GM21825 (cell line): ENCODE data around the gene ITGA2B.
"Not testable (repeated sequence)": the region's sequence is repeated elsewhere in the genome, so short reads cannot be mapped to it uniquely, and the experiment has no call there.

Source experiments
- ATAC-seq: cut with Tn5 transposase; IDR thresholded peaks from one replicate; pipeline ENCODE4 v1.9.1; 2021; ENCODE audit warnings: mild to moderate bottlenecking, moderate library complexity; ENCODE audit not compliant: unreplicated experiment

The ITGA2B gene

DNA sequence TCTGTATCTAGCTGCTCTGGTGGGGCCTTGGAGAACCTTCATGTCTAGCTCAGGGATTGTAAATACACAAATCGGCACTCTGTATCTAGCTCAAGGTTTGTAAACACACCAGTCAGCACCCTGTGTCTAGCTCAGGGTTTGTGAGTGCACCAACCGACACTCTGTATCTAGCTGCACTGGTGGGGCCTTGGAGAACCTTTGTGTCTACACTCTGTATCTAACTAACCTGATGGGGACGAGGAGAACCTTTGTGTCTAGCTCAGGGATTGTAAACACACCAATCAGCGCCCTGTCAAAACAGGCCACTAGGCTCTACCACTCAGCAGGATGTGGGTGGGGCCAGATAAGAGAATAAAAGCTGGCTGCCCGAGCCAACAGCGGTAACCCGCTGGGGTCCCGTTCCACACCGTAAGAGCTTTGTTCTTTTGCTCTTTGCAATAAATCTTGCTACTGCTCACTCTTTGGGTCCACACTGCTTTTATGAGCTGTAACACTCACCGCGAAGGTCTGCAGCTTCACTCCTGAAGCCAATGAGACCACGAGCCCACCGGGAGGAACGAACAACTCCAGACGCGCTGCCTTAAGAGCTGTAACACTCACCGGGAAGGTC, 19.9 kb downstream of the ITGA2B start:
- ATAC-seq = not testable (repeated sequence)

DNA sequence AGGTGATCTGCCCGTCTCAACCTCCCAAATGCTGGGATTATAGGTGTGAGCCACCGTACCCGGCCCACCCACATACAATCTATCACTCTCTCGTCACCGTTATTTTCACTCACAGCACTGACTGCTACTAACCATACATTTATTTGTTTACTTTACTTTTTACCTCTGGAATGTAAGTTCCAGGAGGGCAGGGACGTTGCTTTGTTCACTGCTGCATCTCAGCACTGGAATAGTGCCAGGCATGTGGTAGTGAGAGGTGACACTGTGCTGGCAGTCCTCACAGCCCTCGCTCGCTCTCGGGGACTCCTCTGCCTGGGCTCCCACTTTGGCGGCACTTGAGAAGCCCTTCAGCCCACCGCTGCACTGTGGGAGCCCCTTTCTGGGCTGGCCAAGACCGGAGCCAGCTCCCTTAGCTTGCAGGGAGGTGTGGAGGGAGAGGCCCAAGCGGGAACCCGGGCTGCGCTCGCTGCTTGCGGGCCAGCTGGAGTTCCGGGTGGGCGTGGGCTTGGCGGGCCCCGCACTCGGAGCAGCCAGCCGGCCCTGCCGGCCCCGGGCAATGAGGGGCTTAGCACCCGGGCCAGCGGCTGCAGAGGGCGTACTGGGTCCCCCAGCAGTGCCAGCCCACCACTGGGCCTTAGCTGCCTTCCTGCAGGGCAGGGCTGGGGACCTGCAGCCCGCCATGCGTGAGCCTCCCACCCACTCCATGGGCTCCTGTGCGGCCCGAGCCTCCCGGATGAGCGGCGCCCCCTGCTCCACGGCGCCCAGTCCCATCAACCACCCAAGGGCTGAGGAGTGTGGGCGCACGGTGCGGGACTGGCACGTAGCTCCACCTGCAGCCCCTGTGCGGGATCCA, 20.8 kb downstream of the ITGA2B start:
- not testable (repeated sequence) for ATAC-seq

DNA sequence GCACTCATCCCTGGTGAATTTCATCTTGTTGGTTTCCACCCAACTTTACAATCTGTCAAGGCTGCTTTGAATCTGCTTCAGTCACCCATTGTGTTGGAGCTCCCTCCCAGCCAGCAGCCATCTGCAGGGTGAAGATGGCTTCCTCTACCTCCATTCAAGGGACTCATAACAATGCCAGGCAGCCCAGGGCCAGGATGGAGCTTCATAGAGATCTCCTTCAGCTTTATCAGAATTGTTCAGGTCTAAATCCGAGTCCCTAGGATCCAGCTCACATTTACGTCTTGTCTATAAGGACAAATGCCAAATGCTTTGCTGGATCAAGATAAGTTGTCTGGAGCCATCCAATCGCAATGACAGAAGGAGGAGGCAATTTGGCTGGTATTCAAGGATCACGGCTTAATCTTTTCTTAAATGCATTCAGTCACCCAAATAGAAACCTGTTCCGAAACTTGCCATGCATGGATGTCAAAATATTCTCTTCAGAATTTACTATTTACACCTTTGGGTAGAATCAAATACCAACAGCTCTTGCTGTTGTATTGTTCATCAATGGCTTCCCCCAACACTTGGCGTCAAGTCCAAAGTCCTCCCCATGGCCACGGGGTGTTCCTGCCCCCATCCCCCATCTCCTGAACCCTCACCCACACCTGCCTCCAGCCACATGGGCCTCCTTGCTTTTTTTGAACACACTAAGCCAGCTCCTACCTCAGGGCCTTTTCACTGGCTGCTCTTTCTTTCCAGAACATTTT, 22.0 kb downstream of the ITGA2B start:
- ATAC-seq = no peak

GRCh38 chr17:44365051-44365450, 24.4 kb downstream of the ITGA2B start:
- ATAC-seq = not testable (repeated sequence)

GRCh38 chr17:44363613-44364159, 25.8 kb downstream of the ITGA2B start, which contains the start of gene FAM171A2:
Gene FAM171A2 (minus strand): TSS chr17:44363853. CDS start chr17:44363714, 139 bp downstream.
- ATAC-seq = peak; percentile 54

- ATAC-seq = no peak
These were observed 26.4 kb downstream of the ITGA2B start for GRCh38 chr17:44362949-44363612.

- ATAC-seq = no peak
These were observed 26.9 kb downstream of the ITGA2B start for GRCh38 chr17:44362459-44362948.

DNA sequence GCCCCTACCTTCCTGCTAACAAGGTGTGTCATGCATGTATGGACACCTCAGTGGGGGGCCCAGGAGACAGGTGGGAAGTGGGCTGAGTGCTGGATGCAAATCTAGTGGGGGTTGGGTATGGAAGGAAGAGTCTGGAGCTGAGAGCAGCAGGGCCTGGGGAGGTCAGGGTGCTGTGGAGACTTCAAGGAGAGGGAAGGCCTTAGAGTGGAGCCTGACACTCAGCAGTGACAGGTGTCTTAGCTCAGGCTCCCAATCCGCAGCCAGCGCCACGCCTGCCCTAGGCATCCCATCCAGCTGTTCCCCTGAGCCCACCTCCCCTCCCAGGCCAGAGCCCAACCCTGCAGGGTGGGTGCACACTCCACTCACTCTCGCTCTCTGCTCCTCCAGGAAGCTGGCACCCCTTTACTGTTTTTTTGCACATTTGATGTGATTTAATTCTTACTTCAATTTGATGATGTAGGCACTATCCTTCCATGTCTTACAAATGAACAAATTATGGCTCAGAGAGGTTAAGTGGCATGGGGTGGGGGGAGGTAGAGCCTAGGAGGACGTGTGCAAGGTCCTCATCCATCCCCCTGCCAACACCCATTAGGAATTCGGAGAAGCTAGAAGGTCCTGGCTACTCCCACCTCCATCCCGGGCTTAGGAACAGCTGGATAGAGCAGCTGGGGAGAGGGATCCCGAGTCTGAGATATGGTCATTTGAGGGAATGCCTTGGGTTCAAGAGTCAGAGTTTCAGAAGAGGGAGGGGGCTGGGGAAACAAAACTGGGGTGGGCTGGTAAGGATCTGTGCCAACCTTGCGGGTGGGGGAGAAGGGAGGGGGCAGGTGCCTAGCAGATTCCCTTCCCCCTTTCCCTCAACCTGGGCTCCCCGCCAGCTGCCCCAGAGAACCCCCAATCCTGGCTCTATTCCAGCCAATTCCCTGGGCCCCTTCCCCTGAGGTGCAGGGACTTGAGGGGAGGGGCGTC, 27.9 kb downstream of the ITGA2B start:
- ATAC-seq = no peak

GRCh38 chr17:44360826-44361225, 28.6 kb downstream of the ITGA2B start:
- no peak for ATAC-seq

DNA sequence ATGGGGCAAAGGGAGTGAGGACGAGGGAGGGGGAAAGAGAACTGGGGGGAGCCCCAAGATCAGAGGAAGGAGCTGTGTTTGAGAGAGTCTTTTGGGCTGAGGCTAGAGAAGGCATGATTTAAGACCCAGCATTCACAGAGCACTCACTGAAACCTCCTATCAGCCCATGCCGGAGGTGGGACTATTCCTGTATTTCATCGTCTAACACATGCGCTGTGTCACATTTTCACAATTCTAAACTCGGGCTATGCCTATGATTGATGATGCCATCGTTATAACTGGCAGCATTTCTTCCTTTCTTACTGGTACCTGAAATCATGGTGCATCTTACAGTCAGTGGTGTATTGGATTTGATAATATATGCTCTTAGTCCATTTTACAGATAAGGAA, 29.3 kb downstream of the ITGA2B start:
- ATAC-seq = no peak

GRCh38 chr17:44359458-44360143, 29.8 kb downstream of the ITGA2B start:
- ATAC-seq = no peak

DNA sequence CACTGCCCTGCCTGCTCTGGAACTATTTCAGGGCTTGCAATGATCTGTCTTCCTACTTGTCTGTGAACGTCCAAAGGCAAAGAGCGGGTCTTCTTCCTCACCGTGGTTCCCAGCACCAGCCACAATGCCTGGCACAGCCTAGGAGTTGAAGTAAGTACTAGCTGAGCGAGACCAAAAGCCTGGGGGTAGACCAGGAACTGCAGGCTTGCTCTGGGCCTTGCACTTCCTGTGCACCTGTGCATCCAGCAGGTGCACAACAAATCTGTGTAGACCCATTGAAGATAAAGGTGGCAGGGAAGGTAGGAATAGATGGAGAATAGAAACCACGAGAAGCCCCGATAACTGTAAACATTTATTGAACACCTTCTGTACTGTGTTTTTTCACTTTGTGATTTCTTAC, 30.4 kb downstream of the ITGA2B start:
- no peak for ATAC-seq

GRCh38 chr17:44358066-44358465, 31.4 kb downstream of the ITGA2B start:
- ATAC-seq = no peak

- no peak for ATAC-seq
These were observed 33.2 kb downstream of the ITGA2B start for GRCh38 chr17:44356241-44356640.

- ATAC-seq = no peak
These were observed 33.8 kb downstream of the ITGA2B start for GRCh38 chr17:44355642-44356099.

GRCh38 chr17:44354582-44355561, 34.6 kb downstream of the ITGA2B start:
- ATAC-seq = no peak

GRCh38 chr17:44353672-44354331, 35.6 kb downstream of the ITGA2B start:
- ATAC-seq = no peak
